ENCODE results near the gene RXRA.

RXRA gene

GRCh38 chr9:134359493-134360179, 33.4 kb downstream of the RXRA start:
- H3K27ac ChIP-seq (ENCODE audit: low read depth, low read length), result no peak overlapping the region
- H3K36me3 ChIP-seq (ENCODE audit: insufficient read depth, low read length), result no peaks in the 10 kb centered on the region
- H3K4me1 ChIP-seq (ENCODE audit: insufficient read depth, low read length), result peaks cover 6% of the 10 kb centered on the region; the same call in 1 of the 2 replicates
- no peak overlapping the region for H3K4me3 ChIP-seq (ENCODE audit: low read length)
- no peaks in the 10 kb centered on the region for H3K27me3 ChIP-seq (ENCODE audit: insufficient read depth, low read length)
- H3K9me3 ChIP-seq (ENCODE audit: insufficient read depth, low read depth, low read length), result no peaks in the 10 kb centered on the region
- no peak overlapping the region for H3K9ac ChIP-seq (ENCODE audit: low read depth, low read length)
- 91% methylated on average over 21 of the region's 23 CpGs for WGBS

GRCh38 chr9:134360180-134360759, 34.0 kb downstream of the RXRA start:
- no peaks in the 10 kb centered on the region for H3K4me1 ChIP-seq (ENCODE audit: insufficient read depth, low read length)
- no peaks in the 10 kb centered on the region for H3K27me3 ChIP-seq (ENCODE audit: insufficient read depth, low read length)
- no peak overlapping the region for H3K27ac ChIP-seq (ENCODE audit: low read depth, low read length)
- H3K9me3 ChIP-seq (ENCODE audit: insufficient read depth, low read depth, low read length), result no peaks in the 10 kb centered on the region
- WGBS, result 94% methylated on average over 30 of the region's 30 CpGs
- H3K4me3 ChIP-seq (ENCODE audit: low read length), result no peak overlapping the region
- no peak overlapping the region for H3K9ac ChIP-seq (ENCODE audit: low read depth, low read length)
- H3K36me3 ChIP-seq (ENCODE audit: insufficient read depth, low read length), result no peaks in the 10 kb centered on the region

DNA sequence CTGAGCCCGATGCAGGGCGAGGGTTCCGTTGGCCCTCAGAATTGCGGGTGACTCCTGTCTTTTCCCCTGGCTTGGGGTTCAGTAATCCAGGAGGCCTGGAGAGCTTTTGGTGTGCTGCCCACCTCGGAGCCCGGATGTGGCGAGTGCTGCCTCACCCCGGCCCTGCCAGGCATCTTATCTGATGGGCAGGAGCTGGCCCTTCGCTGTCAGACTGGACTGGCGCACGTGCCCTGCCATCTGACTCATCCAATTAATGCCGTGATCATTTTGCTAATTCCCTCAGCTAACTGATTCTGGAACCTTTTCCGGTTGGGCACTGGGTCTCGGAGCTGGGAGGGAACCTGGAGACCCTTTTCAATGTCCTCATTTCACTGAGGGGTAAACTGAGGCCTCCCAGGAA, 34.6 kb downstream of the RXRA start:
- H3K27me3 ChIP-seq (ENCODE audit: insufficient read depth, low read length), result no peaks in the 10 kb centered on the region
- H3K9me3 ChIP-seq (ENCODE audit: insufficient read depth, low read depth, low read length), result no peaks in the 10 kb centered on the region
- H3K36me3 ChIP-seq (ENCODE audit: insufficient read depth, low read length), result no peaks in the 10 kb centered on the region
- 96% methylated on average over 14 of the region's 14 CpGs for WGBS
- no peak overlapping the region for H3K9ac ChIP-seq (ENCODE audit: low read depth, low read length)
- no peaks in the 10 kb centered on the region for H3K4me1 ChIP-seq (ENCODE audit: insufficient read depth, low read length)
- no peak overlapping the region for H3K4me3 ChIP-seq (ENCODE audit: low read length)
- no peak overlapping the region for H3K27ac ChIP-seq (ENCODE audit: low read depth, low read length)

- WGBS, result 92% methylated on average over 16 of the region's 16 CpGs
- H3K4me1 ChIP-seq (ENCODE audit: insufficient read depth, low read length), result no peaks in the 10 kb centered on the region
- no peak overlapping the region for H3K9ac ChIP-seq (ENCODE audit: low read depth, low read length)
- H3K9me3 ChIP-seq (ENCODE audit: insufficient read depth, low read depth, low read length), result no peaks in the 10 kb centered on the region
- no peaks in the 10 kb centered on the region for H3K36me3 ChIP-seq (ENCODE audit: insufficient read depth, low read length)
- H3K27ac ChIP-seq (ENCODE audit: low read depth, low read length), result no peak overlapping the region
- H3K27me3 ChIP-seq (ENCODE audit: insufficient read depth, low read length), result no peaks in the 10 kb centered on the region
- H3K4me3 ChIP-seq (ENCODE audit: low read length), result no peak overlapping the region
Observed at GRCh38 chr9:134361426-134361825, 35.2 kb downstream of the RXRA start.

DNA sequence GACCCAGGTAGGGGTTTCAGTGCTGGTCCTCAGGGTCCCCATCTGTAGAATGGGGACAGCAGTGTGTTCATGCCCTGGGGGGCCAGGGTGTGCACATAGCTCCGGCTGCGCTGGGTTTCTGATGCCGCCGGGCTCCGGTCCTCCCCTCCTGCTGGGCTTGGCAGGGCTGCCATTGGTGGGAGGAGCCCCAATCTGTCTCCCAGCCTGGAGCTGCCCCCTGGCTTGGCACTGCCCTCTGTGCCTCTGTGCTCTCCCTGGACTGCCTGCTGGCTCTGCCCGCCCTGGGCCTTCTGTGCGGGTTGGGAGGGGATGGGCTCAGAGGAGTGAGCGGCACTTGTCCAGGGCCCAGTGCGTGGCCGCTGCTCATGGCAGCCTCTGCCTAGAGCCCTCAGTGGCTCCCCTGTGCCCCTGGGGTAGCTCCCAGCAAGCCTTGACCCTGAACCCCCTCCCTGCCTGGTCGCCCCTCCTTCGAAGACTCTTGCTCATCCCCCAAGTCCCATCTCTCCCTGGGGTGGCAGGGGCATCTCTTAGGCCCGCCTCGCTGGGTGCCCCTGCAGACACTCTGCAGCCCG, 35.7 kb downstream of the RXRA start:
- no peaks in the 10 kb centered on the region for H3K27me3 ChIP-seq (ENCODE audit: insufficient read depth, low read length)
- WGBS, result 94% methylated on average over 15 of the region's 15 CpGs
- no peak overlapping the region for H3K4me3 ChIP-seq (ENCODE audit: low read length)
- no peak overlapping the region for H3K9ac ChIP-seq (ENCODE audit: low read depth, low read length)
- H3K9me3 ChIP-seq (ENCODE audit: insufficient read depth, low read depth, low read length), result no peaks in the 10 kb centered on the region
- H3K36me3 ChIP-seq (ENCODE audit: insufficient read depth, low read length), result no peaks in the 10 kb centered on the region
- no peaks in the 10 kb centered on the region for H3K4me1 ChIP-seq (ENCODE audit: insufficient read depth, low read length)
- no peak overlapping the region for H3K27ac ChIP-seq (ENCODE audit: low read depth, low read length)

GRCh38 chr9:134363450-134363849, 37.2 kb downstream of the RXRA start:
- no peaks in the 10 kb centered on the region for H3K4me1 ChIP-seq (ENCODE audit: insufficient read depth, low read length)
- WGBS, result 96% methylated on average over 16 of the region's 16 CpGs
- no peak overlapping the region for H3K27ac ChIP-seq (ENCODE audit: low read depth, low read length)

GRCh38 chr9:134364391-134365114, 38.3 kb downstream of the RXRA start:
- Histone ChIP-seq H3K27me3 (ENCODE audit: insufficient read depth, low read length) (no peaks in the 10 kb centered on the region), H3K9ac (ENCODE audit: low read depth, low read length) (no peak overlapping the region), H3K36me3 (ENCODE audit: insufficient read depth, low read length) (no peaks in the 10 kb centered on the region), H3K27ac (ENCODE audit: low read depth, low read length) (no peak overlapping the region), H3K9me3 (ENCODE audit: insufficient read depth, low read depth, low read length) (no peaks in the 10 kb centered on the region), H3K4me1 (ENCODE audit: insufficient read depth, low read length) (no peaks in the 10 kb centered on the region), H3K4me3 (ENCODE audit: low read length) (no peak overlapping the region)
- 93% methylated on average over 13 of the region's 13 CpGs for WGBS

More at GRCh38 chr9:134363450-134363849, 37.2 kb downstream of the RXRA start:
- no peak overlapping the region for H3K9ac ChIP-seq (ENCODE audit: low read depth, low read length)
- H3K36me3 ChIP-seq (ENCODE audit: insufficient read depth, low read length), result no peaks in the 10 kb centered on the region
- H3K4me3 ChIP-seq (ENCODE audit: low read length), result no peak overlapping the region
- H3K27me3 ChIP-seq (ENCODE audit: insufficient read depth, low read length), result no peaks in the 10 kb centered on the region
- no peaks in the 10 kb centered on the region for H3K9me3 ChIP-seq (ENCODE audit: insufficient read depth, low read depth, low read length)

GRCh38 chr9:134365115-134365596, 38.9 kb downstream of the RXRA start:
- WGBS, result 95% methylated on average over 21 of the region's 21 CpGs
- Histone ChIP-seq H3K9ac (ENCODE audit: low read depth, low read length) (no peak overlapping the region), H3K27ac (ENCODE audit: low read depth, low read length) (no peak overlapping the region)

GRCh38 chr9:134365791-134366222, 39.6 kb downstream of the RXRA start:
- no peaks in the 10 kb centered on the region for H3K27me3 ChIP-seq (ENCODE audit: insufficient read depth, low read length)
- no peak overlapping the region for H3K9ac ChIP-seq (ENCODE audit: low read depth, low read length)
- no peaks in the 10 kb centered on the region for H3K9me3 ChIP-seq (ENCODE audit: insufficient read depth, low read depth, low read length)
- no peaks in the 10 kb centered on the region for H3K4me1 ChIP-seq (ENCODE audit: insufficient read depth, low read length)
- no peaks in the 10 kb centered on the region for H3K36me3 ChIP-seq (ENCODE audit: insufficient read depth, low read length)
- 69% methylated on average over 14 of the region's 14 CpGs for WGBS
- no peak overlapping the region for H3K4me3 ChIP-seq (ENCODE audit: low read length)
- no peak overlapping the region for H3K27ac ChIP-seq (ENCODE audit: low read depth, low read length)

More at GRCh38 chr9:134365115-134365596, 38.9 kb downstream of the RXRA start:
- H3K27me3 ChIP-seq (ENCODE audit: insufficient read depth, low read length), result no peaks in the 10 kb centered on the region
- H3K4me3 ChIP-seq (ENCODE audit: low read length), result no peak overlapping the region
- no peaks in the 10 kb centered on the region for H3K36me3 ChIP-seq (ENCODE audit: insufficient read depth, low read length)
- H3K4me1 ChIP-seq (ENCODE audit: insufficient read depth, low read length), result no peaks in the 10 kb centered on the region
- H3K9me3 ChIP-seq (ENCODE audit: insufficient read depth, low read depth, low read length), result no peaks in the 10 kb centered on the region

DNA sequence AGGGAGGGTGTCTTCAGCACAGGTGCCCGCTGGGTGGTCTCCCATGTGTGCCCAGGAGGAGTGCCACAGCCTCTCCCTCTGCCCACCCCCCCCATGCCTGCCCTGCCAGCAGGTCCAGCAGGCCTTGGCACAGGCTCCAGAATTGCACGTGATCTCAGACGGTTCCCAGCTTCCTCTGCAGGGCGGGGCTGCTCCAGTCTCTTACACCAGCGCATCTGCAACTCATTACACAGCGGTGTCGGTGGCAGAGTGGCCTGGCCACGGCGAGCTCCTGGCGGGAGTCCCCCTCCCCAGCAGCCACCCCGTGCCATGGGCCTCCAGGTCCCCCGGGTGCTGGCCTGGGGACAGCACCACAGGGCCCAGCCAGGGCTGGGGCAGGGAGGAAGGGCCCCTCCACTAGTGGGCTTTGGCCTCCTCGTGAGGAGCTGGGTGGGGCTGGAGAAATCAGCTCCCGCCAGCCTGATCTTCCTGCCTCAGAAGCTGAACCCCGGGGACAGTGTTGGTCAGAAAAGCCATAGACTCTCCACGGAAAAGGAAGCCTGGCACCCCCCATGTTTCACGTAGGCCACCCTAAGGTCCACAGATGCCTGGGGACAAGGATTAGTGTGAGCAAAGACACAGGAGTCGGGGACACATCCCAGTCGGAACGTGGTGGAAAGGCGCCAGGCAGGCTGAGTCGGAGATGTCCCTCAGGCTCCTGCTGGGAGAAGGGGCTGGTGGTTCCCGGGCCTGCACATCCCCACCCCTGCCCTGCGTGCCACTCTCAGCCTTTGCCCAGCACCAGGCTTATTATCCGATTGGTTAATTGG, 40.2 kb downstream of the RXRA start:
- no peaks in the 10 kb centered on the region for H3K4me1 ChIP-seq (ENCODE audit: insufficient read depth, low read length)
- no peak overlapping the region for H3K4me3 ChIP-seq (ENCODE audit: low read length)
- H3K9me3 ChIP-seq (ENCODE audit: insufficient read depth, low read depth, low read length), result no peaks in the 10 kb centered on the region
- WGBS, result 91% methylated on average over 25 of the region's 25 CpGs
- no peak overlapping the region for H3K9ac ChIP-seq (ENCODE audit: low read depth, low read length)
- H3K27me3 ChIP-seq (ENCODE audit: insufficient read depth, low read length), result no peaks in the 10 kb centered on the region
- no peak overlapping the region for H3K27ac ChIP-seq (ENCODE audit: low read depth, low read length)
- no peaks in the 10 kb centered on the region for H3K36me3 ChIP-seq (ENCODE audit: insufficient read depth, low read length)

Data from HUES64 (cell line).